Measurements from ENCODE around the gene DGLUCY. TPM values are rescaled to one million over a fixed set of nuclear protein-coding genes. Genes with fewer than 3 reads are reported as not detected.

The DGLUCY gene
- total RNA-seq, 5 donors from 2014 or later (not counting 1 experiment from before 2014, with no cell fraction given) = 69.8 to 144 (median 99.8) TPM

DNA sequence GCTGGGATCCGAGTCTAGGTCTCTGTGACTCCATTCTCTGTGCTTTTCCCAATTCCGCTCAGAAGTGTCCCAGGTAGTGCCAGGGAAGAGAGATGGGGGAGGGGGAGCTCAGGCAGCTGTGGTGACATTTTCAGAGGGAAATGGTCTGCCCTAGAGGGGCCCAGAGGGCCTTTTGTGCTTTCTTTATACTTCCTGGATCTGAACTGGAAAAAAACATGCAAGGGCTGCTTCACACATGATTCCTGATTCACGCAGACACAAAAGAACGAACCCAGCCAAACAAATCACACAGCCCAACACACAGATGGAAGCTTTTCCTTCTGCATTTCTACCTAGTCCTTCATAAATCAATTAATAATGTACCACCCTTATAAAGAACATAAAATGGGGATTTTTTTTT, 104.1 kb downstream of the DGLUCY start:
- Histone ChIP-seq H3K36me3 (ENCODE audit: control insufficient read depth in 2 of 2, extremely low read depth in 1 of 2, insufficient read depth in 1 of 2, low read length in 1 of 2) (peaks cover 24 to 46% of the 10 kb centered on the region in 2 donors), H3K9me3 (no peaks in the 10 kb centered on the region), H3K4me3 (ENCODE audit: control insufficient read depth in 1 of 2, extremely low read depth in 1 of 2, low read length in 1 of 2) (no peak overlapping the region), H3K4me1 (ENCODE audit: control insufficient read depth in 1 of 2, extremely low read depth in 1 of 2, insufficient read depth in 2 of 2, low read length in 2 of 2) (peaks cover 0 to 20% of the 10 kb centered on the region in 2 experiments), H3K27me3 (replicated peaks in 1 of 2; ENCODE audit: control insufficient read depth in 2 of 2, extremely low read depth in 1 of 2, insufficient read depth in 2 of 2, low read length in 1 of 2) (no peaks in the 10 kb centered on the region), H3K27ac (ENCODE audit: low read length) (no peak overlapping the region)
- Mint-ChIP-seq H3K27ac (peak overlapping the region in 1 of 2 donors; percentile 28), H3K27me3 (no peaks in the 10 kb centered on the region), H3K36me3 (peaks cover 66% of the 10 kb centered on the region), H3K9me3 (peaks cover 0 to 3% (median 0%) of the 10 kb centered on the region in 3 donors), H3K4me1 (peaks cover 30 to 35% (median 30%) of the 10 kb centered on the region in 3 donors), H3K4me3 (no peak overlapping the region)
- no peak for ATAC-seq (replicated peaks in 1 of 4)
- WGBS (ENCODE audit: insufficient coverage) = 100% methylated on average over 2 of the region's 4 CpGs
- DNase-seq = no peak
- ChIA-PET POLR2A (no interaction called here), CTCF (no interaction called here)

DNA sequence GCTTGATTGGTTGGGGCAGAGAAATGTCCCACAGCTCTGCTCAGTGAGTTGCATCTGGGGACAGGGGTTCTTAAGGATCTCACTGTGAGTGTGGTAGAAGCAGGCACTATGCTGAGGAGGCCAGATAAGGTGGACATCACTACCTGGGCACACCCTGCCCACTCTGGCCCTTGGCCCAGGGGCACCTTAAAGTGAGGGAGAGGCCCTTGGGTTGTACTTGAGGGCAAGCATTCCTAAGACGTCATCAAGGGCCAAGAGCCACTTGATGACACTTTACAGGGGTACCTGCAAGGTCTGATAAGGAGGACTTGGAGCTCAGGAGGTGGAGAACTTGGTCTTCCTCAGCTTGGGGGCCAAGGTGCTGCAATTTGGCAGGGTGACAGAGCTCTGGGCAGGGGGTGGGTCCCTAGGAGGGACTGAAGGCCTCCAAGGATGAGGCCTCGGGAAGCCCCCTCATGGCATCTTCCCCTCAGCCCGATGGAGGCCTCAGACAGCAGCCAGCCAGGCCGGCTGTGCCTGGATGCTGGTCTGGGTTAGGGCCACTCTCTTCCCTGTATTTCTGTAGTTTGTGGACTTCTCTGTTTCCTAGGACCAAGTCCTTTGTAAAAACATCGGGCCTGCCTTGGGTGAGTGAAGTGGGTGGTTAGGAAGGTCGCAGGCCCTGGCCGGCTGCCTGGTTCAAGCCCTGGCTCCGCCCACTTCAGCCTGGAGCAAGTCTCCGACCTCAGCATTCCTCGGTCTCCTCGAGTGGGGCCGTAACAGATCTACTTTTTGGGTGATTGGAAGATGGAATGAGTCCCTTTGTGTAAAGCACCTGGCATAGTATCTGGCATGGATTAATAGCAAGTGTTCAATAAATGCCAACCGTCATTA, 105.9 kb downstream of the DGLUCY start:
- H3K4me3 ChIP-seq (ENCODE audit: control insufficient read depth in 1 of 2, extremely low read depth in 1 of 2, low read length in 1 of 2) = no peak overlapping the region

DNA sequence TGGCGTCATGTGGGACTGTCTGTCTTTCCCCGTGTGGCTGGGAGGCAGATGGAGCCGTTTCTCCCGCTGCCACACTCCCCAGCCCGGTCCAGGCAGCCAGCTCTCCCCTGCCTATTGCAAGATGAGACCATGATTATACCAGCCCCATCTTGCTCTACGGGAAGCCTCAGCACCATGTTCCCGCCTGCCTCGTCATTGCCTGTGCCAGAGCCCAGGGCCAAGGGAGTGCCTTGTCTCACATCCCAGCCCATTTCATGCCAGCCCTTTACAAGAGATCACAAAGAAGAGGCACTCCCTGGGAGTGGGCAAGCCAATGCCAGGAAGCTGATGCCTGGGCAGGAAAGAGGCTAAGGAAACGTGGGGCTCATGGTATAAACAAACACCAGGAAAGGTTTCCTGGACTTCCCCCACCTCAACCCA, 106.7 kb downstream of the DGLUCY start:
- DNase-seq (no peak), ATAC-seq (replicated peaks in 1 of 4) (no peak)
- Mint-ChIP-seq H3K27me3 (no peaks in the 10 kb centered on the region), H3K9me3 (peaks cover 0 to 5% (median 0%) of the 10 kb centered on the region in 3 donors), H3K4me1 (peaks cover 48 to 59% (median 51%) of the 10 kb centered on the region in 3 donors), H3K4me3 (no peak overlapping the region), H3K27ac (peak overlapping the region; percentile 16 to 48), H3K36me3 (peaks cover 72% of the 10 kb centered on the region)
- CTCF ChIA-PET = no interaction called here
- no peak overlapping the region for H3K27ac ChIP-seq (ENCODE audit: low read length)
- H3K27me3 ChIP-seq (replicated peaks in 1 of 2; ENCODE audit: control insufficient read depth in 2 of 2, extremely low read depth in 1 of 2, insufficient read depth in 2 of 2, low read length in 1 of 2) = no peaks in the 10 kb centered on the region
- H3K9me3 ChIP-seq = no peaks in the 10 kb centered on the region
- POLR2A ChIA-PET = no interaction called here
- peaks cover 2 to 41% of the 10 kb centered on the region in 2 experiments for H3K4me1 ChIP-seq (ENCODE audit: control insufficient read depth in 1 of 2, extremely low read depth in 1 of 2, insufficient read depth in 2 of 2, low read length in 2 of 2)
- H3K4me3 ChIP-seq (ENCODE audit: control insufficient read depth in 1 of 2, extremely low read depth in 1 of 2, low read length in 1 of 2) = no peak overlapping the region
- peaks cover 14 to 33% of the 10 kb centered on the region in 2 donors for H3K36me3 ChIP-seq (ENCODE audit: control insufficient read depth in 2 of 2, extremely low read depth in 1 of 2, insufficient read depth in 1 of 2, low read length in 1 of 2)
- 92% methylated on average over 8 of the region's 9 CpGs for WGBS (ENCODE audit: insufficient coverage)

More for the DNA sequence above, 105.9 kb downstream of the DGLUCY start:
- Mint-ChIP-seq H3K4me3 (no peak overlapping the region), H3K36me3 (peaks cover 69% of the 10 kb centered on the region), H3K27me3 (no peaks in the 10 kb centered on the region), H3K27ac (peak overlapping the region; percentile 48 to 67), H3K9me3 (peaks cover 0 to 5% (median 0%) of the 10 kb centered on the region in 3 donors), H3K4me1 (peaks cover 42 to 51% (median 42%) of the 10 kb centered on the region in 3 donors)
- DNase-seq = no peak
- H3K27me3 ChIP-seq (replicated peaks in 1 of 2; ENCODE audit: control insufficient read depth in 2 of 2, extremely low read depth in 1 of 2, insufficient read depth in 2 of 2, low read length in 1 of 2) = no peaks in the 10 kb centered on the region
- no peak for ATAC-seq (replicated peaks in 1 of 4)
- WGBS (ENCODE audit: insufficient coverage) = 96% methylated on average over 9 of the region's 13 CpGs
- no peaks in the 10 kb centered on the region for H3K9me3 ChIP-seq
- H3K4me1 ChIP-seq (ENCODE audit: control insufficient read depth in 1 of 2, extremely low read depth in 1 of 2, insufficient read depth in 2 of 2, low read length in 2 of 2) = peaks cover 2 to 32% of the 10 kb centered on the region in 2 experiments
- H3K27ac ChIP-seq (ENCODE audit: low read length) = no peak overlapping the region
- ChIA-PET CTCF (no interaction called here), POLR2A (no interaction called here)
- peaks cover 20 to 36% of the 10 kb centered on the region in 2 donors for H3K36me3 ChIP-seq (ENCODE audit: control insufficient read depth in 2 of 2, extremely low read depth in 1 of 2, insufficient read depth in 1 of 2, low read length in 1 of 2)

DNA sequence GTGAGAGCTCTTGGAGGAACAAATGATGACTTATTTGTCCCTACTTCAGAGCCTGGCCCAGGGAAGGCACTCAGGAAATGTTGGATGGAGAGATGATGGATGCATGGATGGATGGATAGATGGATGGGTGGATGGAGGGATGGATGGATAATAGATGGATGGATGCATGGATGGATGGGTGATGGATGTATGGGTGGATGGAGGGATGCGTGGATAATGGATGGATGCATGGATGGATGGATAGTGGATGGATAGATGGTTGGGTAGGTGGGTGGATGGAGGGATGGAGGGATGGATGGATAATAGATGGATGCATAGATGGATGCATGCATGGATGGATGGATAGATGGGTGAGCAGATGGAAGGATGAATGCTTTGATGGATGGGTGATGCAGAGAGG, 107.4 kb downstream of the DGLUCY start:
- H3K27ac ChIP-seq (ENCODE audit: low read length) = no peak overlapping the region
- Mint-ChIP-seq H3K4me1 (peaks cover 55 to 64% (median 57%) of the 10 kb centered on the region in 3 donors), H3K9me3 (peaks cover 0 to 5% (median 0%) of the 10 kb centered on the region in 3 donors), H3K36me3 (peaks cover 65% of the 10 kb centered on the region), H3K27ac (peak overlapping the region in 1 of 2 donors; percentile 1), H3K27me3 (no peaks in the 10 kb centered on the region), H3K4me3 (no peak overlapping the region)
- H3K4me3 ChIP-seq (ENCODE audit: control insufficient read depth in 1 of 2, extremely low read depth in 1 of 2, low read length in 1 of 2) = no peak overlapping the region
- no peak for DNase-seq
- no peak for ATAC-seq (replicated peaks in 1 of 4)
- peaks cover 2 to 45% of the 10 kb centered on the region in 2 experiments for H3K4me1 ChIP-seq (ENCODE audit: control insufficient read depth in 1 of 2, extremely low read depth in 1 of 2, insufficient read depth in 2 of 2, low read length in 2 of 2)
- ChIA-PET CTCF (no interaction called here), POLR2A (no interaction called here)
- peaks cover 12 to 28% of the 10 kb centered on the region in 2 donors for H3K36me3 ChIP-seq (ENCODE audit: control insufficient read depth in 2 of 2, extremely low read depth in 1 of 2, insufficient read depth in 1 of 2, low read length in 1 of 2)
- no peaks in the 10 kb centered on the region for H3K9me3 ChIP-seq
- WGBS (ENCODE audit: insufficient coverage) = 100% methylated on average over 1 of the region's 1 CpG
- H3K27me3 ChIP-seq (replicated peaks in 1 of 2; ENCODE audit: control insufficient read depth in 2 of 2, extremely low read depth in 1 of 2, insufficient read depth in 2 of 2, low read length in 1 of 2) = no peaks in the 10 kb centered on the region

DNA sequence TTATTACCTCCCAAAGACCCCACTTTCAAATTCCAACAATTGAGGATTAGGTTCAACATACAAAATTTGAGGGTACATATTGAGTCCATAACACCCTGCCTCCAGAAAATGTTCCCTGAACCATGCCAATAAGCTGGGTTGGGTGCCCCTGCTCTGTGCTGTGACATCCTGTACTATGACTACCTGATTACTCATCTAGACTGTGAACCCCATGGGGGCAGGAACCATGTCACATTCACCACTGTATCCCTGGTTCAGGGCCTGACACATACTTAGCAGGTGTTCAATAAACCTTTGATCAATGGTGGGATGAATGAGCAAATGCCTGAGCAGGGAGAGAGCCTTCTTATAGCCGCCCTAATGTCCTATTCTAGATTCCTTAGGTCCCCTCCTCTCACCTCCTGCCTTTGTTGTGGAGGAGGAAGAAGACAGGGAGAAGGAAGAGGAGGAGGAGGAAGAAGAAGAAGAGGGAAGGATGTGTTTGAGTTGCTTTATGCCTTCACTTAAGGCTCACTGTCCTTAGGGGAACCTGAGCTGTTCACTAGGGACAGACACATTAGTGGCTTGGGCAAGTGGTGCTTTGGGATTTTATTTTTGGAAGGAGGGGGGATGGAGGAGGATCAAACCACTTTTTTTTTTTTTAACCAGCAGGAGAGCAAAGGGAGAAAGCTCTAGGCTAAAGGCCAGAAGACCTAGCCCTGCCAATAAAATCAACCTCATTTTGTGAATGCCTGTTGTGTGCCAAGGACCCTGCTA, 109.3 kb downstream of the DGLUCY start:
- no peaks in the 10 kb centered on the region for H3K27me3 Mint-ChIP-seq
- Histone ChIP-seq H3K36me3 (ENCODE audit: control insufficient read depth in 2 of 2, extremely low read depth in 1 of 2, insufficient read depth in 1 of 2, low read length in 1 of 2) (peaks cover 5 to 15% of the 10 kb centered on the region in 2 donors), H3K4me3 (ENCODE audit: control insufficient read depth in 1 of 2, extremely low read depth in 1 of 2, low read length in 1 of 2) (no peak overlapping the region), H3K4me1 (ENCODE audit: control insufficient read depth in 1 of 2, extremely low read depth in 1 of 2, insufficient read depth in 2 of 2, low read length in 2 of 2) (peaks cover 13 to 64% of the 10 kb centered on the region in 2 experiments), H3K27ac (ENCODE audit: low read length) (peak overlapping the region; percentile 16), H3K27me3 (replicated peaks in 1 of 2; ENCODE audit: control insufficient read depth in 2 of 2, extremely low read depth in 1 of 2, insufficient read depth in 2 of 2, low read length in 1 of 2) (no peaks in the 10 kb centered on the region), H3K9me3 (no peaks in the 10 kb centered on the region)
- DNase-seq (no peak), ATAC-seq (replicated peaks in 1 of 4) (peak in 2 of 4 experiments; percentile 37 to 39)
- ChIA-PET POLR2A (no interaction called here), CTCF (interaction anchor here in 1 of 2 donors (0.6 kb wide), 1 partner anchor 311 kb away, joined by 6 read pairs; no protein-coding TSS in a partner anchor)
- H3K27ac Mint-ChIP-seq = peak overlapping the region; percentile 34 to 76
- peaks cover 50% of the 10 kb centered on the region for H3K36me3 Mint-ChIP-seq
- no CpG with 5 or more reads among the region's 1 CpG for WGBS (ENCODE audit: insufficient coverage)
- peaks cover 0 to 5% (median 0%) of the 10 kb centered on the region in 3 donors for H3K9me3 Mint-ChIP-seq
- H3K4me1 Mint-ChIP-seq = peaks cover 74 to 83% (median 77%) of the 10 kb centered on the region in 3 donors
- no peak overlapping the region for H3K4me3 Mint-ChIP-seq

DNA sequence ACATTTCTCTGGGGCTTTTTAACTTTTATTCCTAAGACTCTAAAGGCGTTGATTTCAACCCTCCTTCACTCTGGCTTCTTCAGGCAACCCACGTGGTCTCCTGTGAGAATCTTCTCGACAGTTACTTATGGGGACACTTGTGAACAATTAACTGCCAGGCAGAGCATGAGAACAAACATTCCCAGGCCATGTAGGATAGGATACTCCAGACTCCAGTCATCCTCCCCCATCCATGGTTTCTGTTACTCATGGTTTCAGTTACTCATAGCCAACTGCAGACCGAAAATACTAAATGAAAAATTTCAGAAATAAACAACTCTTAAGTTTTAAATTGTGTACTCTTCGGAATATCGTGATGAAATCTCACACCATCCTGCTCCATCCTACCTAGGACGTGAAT, 111.2 kb downstream of the DGLUCY start:
- CTCF ChIA-PET = interaction anchor here in 1 of 2 donors (0.6 kb wide), 1 partner anchor 63 kb away, joined by 12 read pairs; no protein-coding TSS in a partner anchor
- H3K4me3 Mint-ChIP-seq = peak overlapping the region in 1 of 3 donors; percentile 75
- no peaks in the 10 kb centered on the region for H3K27me3 Mint-ChIP-seq

More for the DNA sequence above, 111.2 kb downstream of the DGLUCY start:
- peak overlapping the region; percentile 39 for H3K27ac ChIP-seq (ENCODE audit: low read length)
- Mint-ChIP-seq H3K4me1 (peaks cover 90 to 94% (median 91%) of the 10 kb centered on the region in 3 donors), H3K27ac (peak overlapping the region; percentile 86 to 95), H3K9me3 (peaks cover 0 to 5% (median 0%) of the 10 kb centered on the region in 3 donors), H3K36me3 (peaks cover 42% of the 10 kb centered on the region)
- H3K36me3 ChIP-seq (ENCODE audit: control insufficient read depth in 2 of 2, extremely low read depth in 1 of 2, insufficient read depth in 1 of 2, low read length in 1 of 2) = peaks cover 5 to 15% of the 10 kb centered on the region in 2 donors
- H3K4me1 ChIP-seq (ENCODE audit: control insufficient read depth in 1 of 2, extremely low read depth in 1 of 2, insufficient read depth in 2 of 2, low read length in 2 of 2) = peaks cover 30 to 82% of the 10 kb centered on the region in 2 experiments
- H3K9me3 ChIP-seq = no peaks in the 10 kb centered on the region
- no peaks in the 10 kb centered on the region for H3K27me3 ChIP-seq (replicated peaks in 1 of 2; ENCODE audit: control insufficient read depth in 2 of 2, extremely low read depth in 1 of 2, insufficient read depth in 2 of 2, low read length in 1 of 2)
- POLR2A ChIA-PET = no interaction called here
- WGBS (ENCODE audit: insufficient coverage) = 76% methylated on average over 4 of the region's 7 CpGs
- ATAC-seq (replicated peaks in 1 of 4) (no peak), DNase-seq (no peak)
- no peak overlapping the region for H3K4me3 ChIP-seq (ENCODE audit: control insufficient read depth in 1 of 2, extremely low read depth in 1 of 2, low read length in 1 of 2)

Data from T-cell (primary cell).